Astrocyte (in vitro differentiated cells and primary cell): Measurements from ENCODE around the gene RBM19.

ENCODE experiments used
- EZH2 ChIP-seq: IDR thresholded peaks from 2 replicates; pipeline ENCODE4 v1.6.1; 2012; ENCODE audit warnings: mild to moderate bottlenecking, low read length, inconsistent platforms; ENCODE audit not compliant: insufficient read depth
- TF ChIP-seq, protein P1 (sequence below): IDR thresholded peaks from 2 replicates; pipeline ENCODE4 v1.5.1; 2011; ENCODE audit warnings: low read depth, mild to moderate bottlenecking, inconsistent platforms, low read length, moderate library complexity; ENCODE audit not compliant: insufficient read depth

DNA sequence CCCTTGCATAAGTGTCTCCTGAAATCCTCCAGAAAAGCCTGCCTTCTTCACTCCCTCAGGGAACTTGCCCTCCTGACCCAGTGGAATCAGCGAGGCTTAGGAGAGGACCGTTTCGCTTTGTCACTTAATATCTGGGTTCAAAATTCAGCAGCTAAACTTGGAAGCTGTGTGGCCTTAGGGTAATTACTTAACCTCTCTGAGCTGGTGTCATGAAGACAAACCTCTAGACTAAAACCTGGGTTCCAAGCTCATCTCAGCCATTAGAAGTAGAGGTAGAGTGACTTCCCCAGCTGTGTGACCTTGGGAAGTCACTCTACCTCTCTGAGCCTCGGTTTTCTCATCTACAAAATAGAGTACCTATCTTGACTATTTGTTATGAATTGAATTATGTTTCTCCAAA lies 18.3 kb upstream of the RBM19 start:
- TF ChIP-seq, protein P1, sequence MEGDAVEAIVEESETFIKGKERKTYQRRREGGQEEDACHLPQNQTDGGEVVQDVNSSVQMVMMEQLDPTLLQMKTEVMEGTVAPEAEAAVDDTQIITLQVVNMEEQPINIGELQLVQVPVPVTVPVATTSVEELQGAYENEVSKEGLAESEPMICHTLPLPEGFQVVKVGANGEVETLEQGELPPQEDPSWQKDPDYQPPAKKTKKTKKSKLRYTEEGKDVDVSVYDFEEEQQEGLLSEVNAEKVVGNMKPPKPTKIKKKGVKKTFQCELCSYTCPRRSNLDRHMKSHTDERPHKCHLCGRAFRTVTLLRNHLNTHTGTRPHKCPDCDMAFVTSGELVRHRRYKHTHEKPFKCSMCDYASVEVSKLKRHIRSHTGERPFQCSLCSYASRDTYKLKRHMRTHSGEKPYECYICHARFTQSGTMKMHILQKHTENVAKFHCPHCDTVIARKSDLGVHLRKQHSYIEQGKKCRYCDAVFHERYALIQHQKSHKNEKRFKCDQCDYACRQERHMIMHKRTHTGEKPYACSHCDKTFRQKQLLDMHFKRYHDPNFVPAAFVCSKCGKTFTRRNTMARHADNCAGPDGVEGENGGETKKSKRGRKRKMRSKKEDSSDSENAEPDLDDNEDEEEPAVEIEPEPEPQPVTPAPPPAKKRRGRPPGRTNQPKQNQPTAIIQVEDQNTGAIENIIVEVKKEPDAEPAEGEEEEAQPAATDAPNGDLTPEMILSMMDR: no peak
- TF ChIP-seq EZH2: no peak
